GM18499 (cell line): Measurements from ENCODE around the gene AKT3.

ENCODE experiments used
- ATAC-seq: cut with Tn5 transposase; IDR thresholded peaks from one replicate; pipeline ENCODE4 v1.9.1; 2021; ENCODE audit warnings: moderate number of reproducible peaks; ENCODE audit not compliant: insufficient read depth, unreplicated experiment

Gene AKT3

GRCh38 chr1:243449373-243449772, 400.7 kb downstream of the AKT3 start:
- no peak for ATAC-seq

- no peak for ATAC-seq
Measured at GRCh38 chr1:243447844-243448243, 402.2 kb downstream of the AKT3 start.

- ATAC-seq: no peak
Measured at GRCh38 chr1:243447347-243447746, 402.7 kb downstream of the AKT3 start.

- ATAC-seq: no peak
Measured at GRCh38 chr1:243443557-243443956, 406.5 kb downstream of the AKT3 start.

- ATAC-seq: no peak
Measured at GRCh38 chr1:243441601-243442000, 408.4 kb downstream of the AKT3 start.

GRCh38 chr1:243440406-243440805, 409.6 kb downstream of the AKT3 start:
- no peak for ATAC-seq

- ATAC-seq: no peak
Measured at GRCh38 chr1:243438815-243439214, 411.2 kb downstream of the AKT3 start.
